ENCODE results near the gene EMC10.

EMC10 gene

DNA sequence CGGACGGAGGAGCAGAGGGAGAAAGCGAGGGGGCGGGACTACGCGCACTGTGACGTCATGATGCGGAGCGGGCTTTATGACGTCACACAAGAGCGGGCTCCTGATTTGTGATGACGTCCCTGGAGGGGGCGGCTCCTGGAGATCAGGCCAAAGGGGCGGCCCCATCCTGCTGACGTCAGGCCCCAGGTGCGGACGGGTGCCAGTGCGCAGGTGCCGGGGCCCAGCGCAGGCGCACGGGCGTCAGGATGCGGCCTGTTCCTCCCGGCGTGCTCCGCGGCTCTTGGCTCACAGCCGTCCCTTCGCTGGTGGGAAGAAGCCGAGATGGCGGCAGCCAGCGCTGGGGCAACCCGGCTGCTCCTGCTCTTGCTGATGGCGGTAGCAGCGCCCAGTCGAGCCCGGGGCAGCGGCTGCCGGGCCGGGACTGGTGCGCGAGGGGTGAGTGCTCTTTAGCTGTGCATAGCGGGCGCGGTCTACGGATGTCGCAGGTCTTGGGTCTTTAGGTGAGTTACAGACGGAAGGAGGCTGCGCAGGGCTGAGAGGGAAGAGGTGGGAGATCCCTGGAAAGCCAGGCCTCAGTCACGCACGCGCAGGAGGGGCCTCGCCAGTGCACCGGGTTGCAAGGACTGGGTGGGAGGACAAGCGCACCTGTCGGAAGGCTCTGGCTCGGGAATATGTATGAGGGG lies at the start of gene EMC10, which contains the start of gene GARIN5A (continued):
- TF ChIP-seq, protein P1, sequence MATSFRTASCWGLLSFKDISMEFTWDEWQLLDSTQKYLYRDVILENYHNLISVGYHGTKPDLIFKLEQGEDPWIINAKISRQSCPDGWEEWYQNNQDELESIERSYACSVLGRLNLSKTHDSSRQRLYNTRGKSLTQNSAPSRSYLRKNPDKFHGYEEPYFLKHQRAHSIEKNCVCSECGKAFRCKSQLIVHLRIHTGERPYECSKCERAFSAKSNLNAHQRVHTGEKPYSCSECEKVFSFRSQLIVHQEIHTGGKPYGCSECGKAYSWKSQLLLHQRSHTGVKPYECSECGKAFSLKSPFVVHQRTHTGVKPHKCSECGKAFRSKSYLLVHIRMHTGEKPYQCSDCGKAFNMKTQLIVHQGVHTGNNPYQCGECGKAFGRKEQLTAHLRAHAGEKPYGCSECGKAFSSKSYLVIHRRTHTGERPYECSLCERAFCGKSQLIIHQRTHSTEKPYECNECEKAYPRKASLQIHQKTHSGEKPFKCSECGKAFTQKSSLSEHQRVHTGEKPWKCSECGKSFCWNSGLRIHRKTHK (tag by site-specific recombination; IDR thresholded peaks at IDR 0.05): no peak
- TF ChIP-seq, protein P2, sequence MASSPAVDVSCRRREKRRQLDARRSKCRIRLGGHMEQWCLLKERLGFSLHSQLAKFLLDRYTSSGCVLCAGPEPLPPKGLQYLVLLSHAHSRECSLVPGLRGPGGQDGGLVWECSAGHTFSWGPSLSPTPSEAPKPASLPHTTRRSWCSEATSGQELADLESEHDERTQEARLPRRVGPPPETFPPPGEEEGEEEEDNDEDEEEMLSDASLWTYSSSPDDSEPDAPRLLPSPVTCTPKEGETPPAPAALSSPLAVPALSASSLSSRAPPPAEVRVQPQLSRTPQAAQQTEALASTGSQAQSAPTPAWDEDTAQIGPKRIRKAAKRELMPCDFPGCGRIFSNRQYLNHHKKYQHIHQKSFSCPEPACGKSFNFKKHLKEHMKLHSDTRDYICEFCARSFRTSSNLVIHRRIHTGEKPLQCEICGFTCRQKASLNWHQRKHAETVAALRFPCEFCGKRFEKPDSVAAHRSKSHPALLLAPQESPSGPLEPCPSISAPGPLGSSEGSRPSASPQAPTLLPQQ (tag by site-specific recombination; IDR thresholded peaks at IDR 0.05): peak; percentile 66; the same call in 1 of the 2 replicates
- TF ChIP-seq, protein P3, sequence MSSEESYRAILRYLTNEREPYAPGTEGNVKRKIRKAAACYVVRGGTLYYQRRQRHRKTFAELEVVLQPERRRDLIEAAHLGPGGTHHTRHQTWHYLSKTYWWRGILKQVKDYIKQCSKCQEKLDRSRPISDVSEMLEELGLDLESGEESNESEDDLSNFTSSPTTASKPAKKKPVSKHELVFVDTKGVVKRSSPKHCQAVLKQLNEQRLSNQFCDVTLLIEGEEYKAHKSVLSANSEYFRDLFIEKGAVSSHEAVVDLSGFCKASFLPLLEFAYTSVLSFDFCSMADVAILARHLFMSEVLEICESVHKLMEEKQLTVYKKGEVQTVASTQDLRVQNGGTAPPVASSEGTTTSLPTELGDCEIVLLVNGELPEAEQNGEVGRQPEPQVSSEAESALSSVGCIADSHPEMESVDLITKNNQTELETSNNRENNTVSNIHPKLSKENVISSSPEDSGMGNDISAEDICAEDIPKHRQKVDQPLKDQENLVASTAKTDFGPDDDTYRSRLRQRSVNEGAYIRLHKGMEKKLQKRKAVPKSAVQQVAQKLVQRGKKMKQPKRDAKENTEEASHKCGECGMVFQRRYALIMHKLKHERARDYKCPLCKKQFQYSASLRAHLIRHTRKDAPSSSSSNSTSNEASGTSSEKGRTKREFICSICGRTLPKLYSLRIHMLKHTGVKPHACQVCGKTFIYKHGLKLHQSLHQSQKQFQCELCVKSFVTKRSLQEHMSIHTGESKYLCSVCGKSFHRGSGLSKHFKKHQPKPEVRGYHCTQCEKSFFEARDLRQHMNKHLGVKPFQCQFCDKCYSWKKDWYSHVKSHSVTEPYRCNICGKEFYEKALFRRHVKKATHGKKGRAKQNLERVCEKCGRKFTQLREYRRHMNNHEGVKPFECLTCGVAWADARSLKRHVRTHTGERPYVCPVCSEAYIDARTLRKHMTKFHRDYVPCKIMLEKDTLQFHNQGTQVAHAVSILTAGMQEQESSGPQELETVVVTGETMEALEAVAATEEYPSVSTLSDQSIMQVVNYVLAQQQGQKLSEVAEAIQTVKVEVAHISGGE (tag by site-specific recombination; conservative IDR thresholded peaks at IDR 0.05; ENCODE audit: low read depth): 0 out of 2 replicates have a peak, but pooled peaks have one; percentile 36
- TF ChIP-seq ZNF404 (tag by site-specific recombination; IDR thresholded peaks at IDR 0.05) (no peak), ZNF211 (tag by site-specific recombination; IDR thresholded peaks at IDR 0.05; ENCODE audit: low read depth) (no peak), ZNF514 (tag by site-specific recombination; IDR thresholded peaks at IDR 0.05) (no peak), ZSCAN23 (tag by site-specific recombination; IDR thresholded peaks at IDR 0.05) (no peak), KLF10 (tag by site-specific recombination; IDR thresholded peaks at IDR 0.05) (peak; percentile 78), ZNF830 (tag by site-specific recombination; IDR thresholded peaks at IDR 0.05; ENCODE audit: low read depth) (no peak), ZSCAN30 (tag by site-specific recombination; IDR thresholded peaks at IDR 0.05) (peak; percentile 74), ZNF19 (tag by site-specific recombination; IDR thresholded peaks at IDR 0.05; ENCODE audit: low read depth) (no peak), YY1 (tag by site-specific recombination; IDR thresholded peaks at IDR 0.05) (peak; percentile 89; the same call in 1 of the 2 replicates), KLF7 (tag by site-specific recombination; IDR thresholded peaks at IDR 0.05; ENCODE audit: borderline replicate concordance) (no peak), ZNF341 (tag by site-specific recombination; IDR thresholded peaks at IDR 0.05; ENCODE audit: low read depth) (no peak; the same call in 1 of the 2 replicates), ZBTB17 (tag by site-specific recombination; IDR thresholded peaks at IDR 0.05) (peak; percentile 90), ZNF394 (tag by site-specific recombination; IDR thresholded peaks at IDR 0.05; ENCODE audit: borderline replicate concordance) (peak; percentile 64; the same call in 1 of the 2 replicates), REPIN1 (tag by site-specific recombination; IDR thresholded peaks at IDR 0.05; ENCODE audit: low read depth) (peak; percentile 86; the same call in 1 of the 2 replicates), ZNF768 (tag by site-specific recombination; IDR thresholded peaks at IDR 0.05) (peak; percentile 33; the same call in 1 of the 2 replicates), SCRT1 (tag by site-specific recombination; IDR thresholded peaks at IDR 0.05; ENCODE audit: borderline replicate concordance) (peak; percentile 30; the same call in 1 of the 2 replicates), ZXDB (tag by site-specific recombination; IDR thresholded peaks at IDR 0.05) (peak; percentile 97), ZEB2 (tag by site-specific recombination; IDR thresholded peaks at IDR 0.05) (peak; percentile 54), ZNF2 (tag by site-specific recombination; IDR thresholded peaks at IDR 0.05) (peak; percentile 80), ZFP69B (tag by site-specific recombination; IDR thresholded peaks at IDR 0.05) (peak; percentile 55), ZNF777 (tag by site-specific recombination; IDR thresholded peaks at IDR 0.05; ENCODE audit: borderline replicate concordance) (no peak)
- TF ChIP-seq, protein P4, sequence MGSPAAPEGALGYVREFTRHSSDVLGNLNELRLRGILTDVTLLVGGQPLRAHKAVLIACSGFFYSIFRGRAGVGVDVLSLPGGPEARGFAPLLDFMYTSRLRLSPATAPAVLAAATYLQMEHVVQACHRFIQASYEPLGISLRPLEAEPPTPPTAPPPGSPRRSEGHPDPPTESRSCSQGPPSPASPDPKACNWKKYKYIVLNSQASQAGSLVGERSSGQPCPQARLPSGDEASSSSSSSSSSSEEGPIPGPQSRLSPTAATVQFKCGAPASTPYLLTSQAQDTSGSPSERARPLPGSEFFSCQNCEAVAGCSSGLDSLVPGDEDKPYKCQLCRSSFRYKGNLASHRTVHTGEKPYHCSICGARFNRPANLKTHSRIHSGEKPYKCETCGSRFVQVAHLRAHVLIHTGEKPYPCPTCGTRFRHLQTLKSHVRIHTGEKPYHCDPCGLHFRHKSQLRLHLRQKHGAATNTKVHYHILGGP (tag by site-specific recombination; IDR thresholded peaks at IDR 0.05): peak; percentile 97
- TF ChIP-seq, protein P5, sequence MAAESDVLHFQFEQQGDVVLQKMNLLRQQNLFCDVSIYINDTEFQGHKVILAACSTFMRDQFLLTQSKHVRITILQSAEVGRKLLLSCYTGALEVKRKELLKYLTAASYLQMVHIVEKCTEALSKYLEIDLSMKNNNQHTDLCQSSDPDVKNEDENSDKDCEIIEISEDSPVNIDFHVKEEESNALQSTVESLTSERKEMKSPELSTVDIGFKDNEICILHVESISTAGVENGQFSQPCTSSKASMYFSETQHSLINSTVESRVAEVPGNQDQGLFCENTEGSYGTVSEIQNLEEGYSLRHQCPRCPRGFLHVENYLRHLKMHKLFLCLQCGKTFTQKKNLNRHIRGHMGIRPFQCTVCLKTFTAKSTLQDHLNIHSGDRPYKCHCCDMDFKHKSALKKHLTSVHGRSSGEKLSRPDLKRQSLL (tag by site-specific recombination; IDR thresholded peaks at IDR 0.05): 0 out of 2 replicates have a peak, but pooled peaks have one; percentile 42
- TF ChIP-seq, protein P6, sequence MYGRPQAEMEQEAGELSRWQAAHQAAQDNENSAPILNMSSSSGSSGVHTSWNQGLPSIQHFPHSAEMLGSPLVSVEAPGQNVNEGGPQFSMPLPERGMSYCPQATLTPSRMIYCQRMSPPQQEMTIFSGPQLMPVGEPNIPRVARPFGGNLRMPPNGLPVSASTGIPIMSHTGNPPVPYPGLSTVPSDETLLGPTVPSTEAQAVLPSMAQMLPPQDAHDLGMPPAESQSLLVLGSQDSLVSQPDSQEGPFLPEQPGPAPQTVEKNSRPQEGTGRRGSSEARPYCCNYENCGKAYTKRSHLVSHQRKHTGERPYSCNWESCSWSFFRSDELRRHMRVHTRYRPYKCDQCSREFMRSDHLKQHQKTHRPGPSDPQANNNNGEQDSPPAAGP (tag by site-specific recombination; IDR thresholded peaks at IDR 0.05): 0 out of 2 replicates have a peak, but pooled peaks have one; percentile 49
- TF ChIP-seq, protein P7, sequence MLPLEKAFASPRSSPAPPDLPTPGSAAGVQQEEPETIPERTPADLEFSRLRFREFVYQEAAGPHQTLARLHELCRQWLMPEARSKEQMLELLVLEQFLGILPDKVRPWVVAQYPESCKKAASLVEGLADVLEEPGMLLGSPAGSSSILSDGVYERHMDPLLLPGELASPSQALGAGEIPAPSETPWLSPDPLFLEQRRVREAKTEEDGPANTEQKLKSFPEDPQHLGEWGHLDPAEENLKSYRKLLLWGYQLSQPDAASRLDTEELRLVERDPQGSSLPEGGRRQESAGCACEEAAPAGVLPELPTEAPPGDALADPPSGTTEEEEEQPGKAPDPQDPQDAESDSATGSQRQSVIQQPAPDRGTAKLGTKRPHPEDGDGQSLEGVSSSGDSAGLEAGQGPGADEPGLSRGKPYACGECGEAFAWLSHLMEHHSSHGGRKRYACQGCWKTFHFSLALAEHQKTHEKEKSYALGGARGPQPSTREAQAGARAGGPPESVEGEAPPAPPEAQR (tag by site-specific recombination; IDR thresholded peaks at IDR 0.05): no peak

Data from HEK293 (cell line).